GM21447 (cell line): ENCODE results near the gene ACTA2.

ENCODE experiments used
- ATAC-seq: cut with Tn5 transposase; IDR thresholded peaks from one replicate; pipeline ENCODE4 v1.9.1; 2021; ENCODE audit not compliant: unreplicated experiment

The ACTA2 gene

GRCh38 chr10:88982366-88982765 is 29.8 kb upstream of the ACTA2 start:
- no peak for ATAC-seq

- no peak for ATAC-seq
Measured at GRCh38 chr10:88981435-88981834, 28.9 kb upstream of the ACTA2 start.

GRCh38 chr10:88980800-88981199 is 28.2 kb upstream of the ACTA2 start:
- ATAC-seq, result no peak

GRCh38 chr10:88980247-88980646 is 27.7 kb upstream of the ACTA2 start:
- ATAC-seq, result no peak

DNA sequence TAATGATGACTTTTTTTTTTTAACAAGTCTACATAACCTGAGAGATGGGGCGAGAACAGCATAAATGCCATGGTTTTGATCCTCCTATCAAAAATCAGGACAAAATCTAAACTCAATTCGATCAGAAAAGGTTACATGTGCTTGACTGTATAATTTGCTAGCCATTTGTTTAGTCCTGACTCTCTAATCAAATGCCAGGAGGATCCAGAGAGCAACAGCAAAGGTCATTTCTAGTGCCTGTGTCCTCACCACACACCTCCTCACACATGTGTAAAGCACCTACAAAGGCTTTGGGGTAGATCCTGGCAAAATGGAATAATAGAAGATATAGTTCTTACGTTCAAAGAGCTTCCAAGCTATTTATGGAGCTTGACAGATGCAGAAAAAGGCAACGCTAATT is 27.0 kb upstream of the ACTA2 start:
- no peak for ATAC-seq

DNA sequence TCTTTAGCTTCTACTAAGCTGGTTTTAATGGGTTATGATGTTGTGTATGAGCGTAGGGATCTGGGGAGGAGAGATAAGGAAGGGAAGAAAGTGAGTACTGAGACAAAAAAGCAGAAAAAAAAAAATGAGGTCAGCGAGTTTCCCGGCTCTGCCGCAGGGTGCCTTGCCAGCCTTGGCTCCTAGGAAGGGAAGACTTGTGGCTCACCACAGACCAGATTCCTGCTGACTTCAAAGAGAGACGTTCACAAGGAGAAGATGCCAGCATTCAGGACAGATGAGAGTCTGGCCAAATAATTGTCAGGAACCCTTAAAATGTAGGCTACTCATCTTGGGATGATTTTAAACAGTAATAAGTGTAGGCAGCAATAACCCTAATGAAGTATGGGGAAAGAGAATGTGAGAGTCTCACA is 26.6 kb upstream of the ACTA2 start:
- ATAC-seq, result no peak

DNA sequence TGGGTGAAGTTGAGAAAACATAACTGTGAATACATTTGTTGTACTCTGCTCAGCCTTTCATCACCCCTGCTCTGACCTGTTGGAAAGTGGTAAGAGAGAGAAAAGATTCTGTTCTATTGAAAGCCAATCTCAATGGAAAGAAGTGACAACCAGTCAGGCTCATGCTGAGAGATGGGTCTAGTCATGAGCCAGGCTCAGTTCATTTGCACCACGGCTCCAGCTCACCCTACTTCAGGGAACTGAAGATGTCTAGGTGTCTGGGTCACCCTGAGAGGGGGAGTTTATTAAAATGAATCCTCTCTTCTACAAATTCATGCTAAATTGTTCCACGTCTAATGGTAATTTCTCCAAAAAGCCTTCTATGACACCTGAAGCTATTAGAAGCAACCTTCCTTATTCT is 25.9 kb upstream of the ACTA2 start:
- no peak for ATAC-seq

DNA sequence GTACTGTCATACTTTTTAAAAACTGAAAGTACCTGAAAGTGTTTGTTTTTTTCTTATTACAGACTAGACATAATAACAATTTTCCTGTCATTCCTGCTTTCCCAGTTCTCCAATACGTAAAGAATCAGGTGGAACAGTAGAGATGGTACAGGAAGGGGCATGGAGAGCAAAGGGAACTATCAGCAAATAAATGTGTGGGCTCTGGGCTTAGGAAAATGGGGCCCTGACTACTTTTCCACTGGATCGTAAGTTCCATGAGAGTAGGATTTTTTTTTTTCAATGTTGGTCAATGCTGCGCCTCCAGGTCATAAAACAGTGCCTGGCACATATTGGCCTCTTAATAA is 22.8 kb upstream of the ACTA2 start:
- no peak for ATAC-seq

GRCh38 chr10:88974446-88975376 is 22.1 kb upstream of the ACTA2 start:
- no peak for ATAC-seq

DNA sequence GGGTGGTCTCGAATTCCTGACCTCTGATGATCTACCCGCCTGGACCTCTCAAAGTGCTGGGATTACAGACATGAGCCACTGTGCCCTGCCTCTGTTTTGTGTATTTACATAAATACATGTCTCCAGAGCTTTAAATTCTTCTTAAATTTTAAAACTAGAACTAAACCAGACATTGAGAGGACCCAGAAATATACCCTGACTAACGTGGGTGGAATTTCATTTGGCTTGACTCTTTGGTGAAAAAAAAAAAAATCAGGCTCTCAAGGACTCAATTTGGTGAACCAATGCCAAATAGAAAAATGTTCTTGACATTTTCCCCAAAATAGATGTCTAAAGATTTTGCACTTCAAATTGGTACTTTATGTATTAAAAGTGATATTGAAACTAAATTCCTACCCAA is 21.4 kb upstream of the ACTA2 start:
- ATAC-seq, result no peak

DNA sequence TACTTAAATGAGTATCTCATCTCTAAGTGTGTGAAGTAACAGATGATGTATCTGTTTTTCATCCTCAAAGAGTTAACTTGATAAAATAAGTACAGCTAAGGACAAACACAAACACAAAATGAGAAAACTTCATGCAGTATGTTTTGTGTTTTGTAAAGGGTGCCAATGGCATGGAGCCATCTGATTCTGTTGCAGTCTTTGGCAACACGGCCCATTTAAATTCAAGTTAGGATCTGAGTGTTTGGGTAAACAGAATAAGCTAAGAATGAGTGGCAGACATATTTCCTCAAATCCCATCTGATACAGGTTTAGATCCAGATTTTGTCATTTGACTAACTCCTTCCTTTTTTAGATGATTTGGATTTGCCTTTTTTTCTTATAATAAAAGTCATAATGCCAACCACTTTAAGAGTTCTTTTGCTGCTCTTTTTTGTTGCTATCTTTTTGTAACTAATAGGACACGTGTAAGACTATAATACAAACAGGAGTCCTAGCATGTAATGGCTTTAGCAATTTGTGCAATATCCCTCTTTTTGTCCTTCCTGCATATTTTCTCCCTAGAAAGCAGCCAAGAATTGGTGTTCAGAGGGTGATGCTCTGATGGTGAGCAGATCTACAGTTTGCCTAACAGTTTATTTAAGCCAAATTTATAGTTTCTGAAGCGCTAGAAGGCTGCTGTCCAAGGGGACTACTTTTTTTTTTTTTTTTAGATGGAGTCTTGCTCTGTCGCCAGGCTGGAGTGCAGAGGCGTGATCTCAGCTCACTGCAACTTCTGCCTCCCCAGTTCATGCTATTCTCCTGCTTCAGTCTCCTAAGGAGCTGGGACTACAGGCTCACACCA is 18.9 kb upstream of the ACTA2 start:
- ATAC-seq, result no peak

- ATAC-seq, result no peak
Measured at GRCh38 chr10:88968391-88968790, 15.8 kb upstream of the ACTA2 start.

GRCh38 chr10:88966797-88967196 is 14.2 kb upstream of the ACTA2 start:
- no peak for ATAC-seq

DNA sequence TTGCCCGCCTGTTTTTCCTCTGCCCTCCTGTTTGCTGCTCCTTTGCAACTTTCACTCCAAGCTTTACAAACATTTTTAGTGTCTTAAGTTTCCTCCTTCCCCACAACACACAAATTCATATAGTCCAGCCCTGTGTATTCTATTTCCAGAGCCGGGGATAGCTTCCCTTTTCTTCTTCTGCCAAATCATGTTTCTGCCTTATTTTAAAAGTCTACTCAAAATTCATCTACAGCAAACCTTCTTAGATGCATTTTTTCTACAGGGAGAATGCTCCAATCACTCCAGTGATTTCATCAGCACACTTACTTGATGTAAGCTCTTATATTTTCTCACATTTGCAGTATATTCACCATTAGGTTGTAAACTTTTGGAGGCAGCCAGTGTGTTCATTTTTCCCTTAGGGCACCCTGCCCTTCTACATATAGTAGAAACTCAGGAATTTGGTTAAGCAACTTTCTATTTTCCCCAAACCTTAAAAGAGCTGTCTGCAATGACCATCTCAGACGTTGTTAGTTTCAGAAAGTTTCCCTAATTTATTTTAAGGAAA is 12.4 kb upstream of the ACTA2 start:
- ATAC-seq, result no peak

GRCh38 chr10:88964360-88964759 is 11.8 kb upstream of the ACTA2 start:
- ATAC-seq, result no peak

- ATAC-seq, result no peak
Measured at GRCh38 chr10:88963318-88963717, 10.7 kb upstream of the ACTA2 start.

DNA sequence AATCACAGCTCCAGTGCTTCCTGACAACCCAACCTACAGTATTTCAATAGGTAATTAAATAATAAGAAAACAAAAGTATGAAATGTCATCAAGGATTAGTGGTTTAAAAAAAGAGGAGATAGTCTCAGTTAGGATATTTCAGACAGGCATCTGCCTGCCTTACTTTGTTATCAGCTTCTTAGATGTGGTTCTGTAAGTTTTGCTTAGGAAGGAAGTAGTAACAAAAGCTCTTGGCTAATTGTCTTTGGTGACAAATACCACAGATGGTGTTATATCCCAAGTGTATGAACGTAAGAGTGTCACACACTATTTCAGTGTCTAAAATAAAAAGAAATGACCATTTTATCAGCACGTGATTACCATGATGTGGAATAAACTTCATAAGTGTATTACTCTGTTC is 9.8 kb upstream of the ACTA2 start:
- ATAC-seq, result no peak

- ATAC-seq, result no peak
Measured at GRCh38 chr10:88961266-88961665, 8.7 kb upstream of the ACTA2 start.

- no peak for ATAC-seq
Measured at GRCh38 chr10:88960802-88961201, 8.2 kb upstream of the ACTA2 start.

DNA sequence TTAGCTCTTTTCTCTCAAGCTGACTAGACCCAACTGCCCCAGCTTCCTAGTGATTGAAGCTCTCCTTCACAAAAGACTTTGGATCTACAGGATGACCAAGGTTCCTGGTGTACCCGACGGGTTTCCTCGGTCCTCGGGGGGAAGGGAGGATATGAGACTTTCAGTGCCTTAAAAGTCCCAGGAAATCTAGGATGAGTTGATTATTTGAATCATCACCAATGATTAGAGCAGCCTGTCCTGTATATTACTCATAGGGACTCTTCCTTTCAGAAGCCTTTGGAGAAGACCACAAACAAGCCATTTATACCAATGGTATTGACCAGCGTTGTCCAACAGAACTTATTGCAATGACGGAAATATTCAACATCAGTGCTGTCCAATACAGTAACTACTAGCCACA is 6.1 kb upstream of the ACTA2 start:
- no peak for ATAC-seq

DNA sequence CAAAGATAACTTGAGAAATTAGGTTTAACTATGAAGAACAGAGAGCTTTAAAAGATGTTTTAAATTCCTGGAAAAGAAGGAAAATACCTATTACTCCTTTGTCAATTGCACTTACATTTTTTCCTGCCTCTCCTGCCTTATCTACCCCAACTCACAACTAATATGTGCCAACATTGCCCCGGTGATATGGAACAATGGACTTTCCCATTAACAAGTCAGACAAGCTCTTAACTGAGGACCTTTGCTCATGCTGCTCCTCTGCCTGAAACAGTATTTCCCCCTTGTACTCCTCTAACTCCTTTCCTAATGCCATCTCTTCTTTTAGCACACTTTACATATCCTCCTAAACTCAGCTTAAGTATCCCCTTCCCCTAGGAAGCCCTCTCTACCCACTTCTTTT is 4.8 kb upstream of the ACTA2 start:
- ATAC-seq, result no peak
